ENCODE measurements around the gene CATSPERE. TPM values are rescaled to one million over a fixed set of nuclear protein-coding genes. Genes with fewer than 3 reads are reported as not detected.
"Not testable (repeated sequence)": the region's sequence is repeated elsewhere in the genome, so short reads cannot be mapped to it uniquely, and the experiment has no call there.

CATSPERE gene
- total RNA-seq, 1 donor from 2014 or later, result 0.39 TPM

DNA sequence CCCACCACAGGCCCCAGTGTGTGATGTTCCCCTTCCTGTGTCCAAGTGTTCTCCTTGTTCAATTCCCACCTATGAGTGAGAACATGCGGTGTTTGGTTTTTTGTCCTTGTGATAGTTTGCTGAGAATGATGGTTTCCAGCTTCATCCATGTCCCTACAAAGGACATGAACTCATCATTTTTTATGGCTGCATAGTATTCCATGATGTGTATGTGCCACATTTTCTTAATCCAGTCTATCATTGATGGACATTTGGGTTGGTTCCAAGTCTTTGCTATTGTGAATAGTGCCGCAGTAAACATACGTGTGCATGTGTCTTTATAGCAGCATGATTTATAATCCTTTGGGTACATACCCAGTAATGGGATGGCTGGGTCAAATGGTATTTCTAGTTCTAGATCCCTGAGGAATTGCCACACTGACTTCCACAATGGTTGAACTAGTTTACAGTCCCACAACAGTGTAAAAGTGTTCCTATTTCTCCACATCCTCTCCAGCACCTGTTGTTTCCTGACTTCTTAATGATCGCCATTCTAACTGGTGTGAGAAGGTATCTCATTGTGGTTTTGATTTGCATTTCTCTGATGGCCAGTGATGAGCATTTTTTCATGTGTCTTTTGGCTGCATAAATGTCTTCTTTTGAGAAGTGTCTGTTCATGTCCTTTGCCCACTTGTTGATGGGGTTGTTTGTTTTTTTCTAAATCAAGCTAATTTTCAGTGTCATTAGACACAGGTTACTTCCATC lies 200.7 kb downstream of the CATSPERE start:
- not testable (repeated sequence) for DNase-seq (ENCODE audit: low read depth in 2 of 2)

DNA sequence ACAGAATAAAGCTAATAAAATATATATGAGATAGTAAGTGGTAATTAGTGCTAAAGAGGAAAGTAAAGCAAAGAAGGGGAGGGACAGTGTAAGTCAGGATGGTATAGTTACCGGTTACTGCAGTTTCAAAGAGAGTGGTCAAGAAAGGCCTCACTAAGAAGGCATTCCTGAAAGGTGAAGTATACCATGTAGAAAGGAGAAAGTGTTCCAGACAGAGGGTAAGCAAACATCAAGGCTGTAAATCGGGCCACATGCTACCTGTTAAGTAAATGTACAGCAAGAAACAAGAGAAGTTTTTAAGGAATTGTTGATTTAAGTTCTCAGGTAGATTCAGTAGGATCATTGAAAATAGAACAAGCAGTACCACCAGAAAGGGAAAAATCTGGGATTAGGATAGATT lies 201.5 kb downstream of the CATSPERE start:
- no peak for DNase-seq (ENCODE audit: low read depth in 2 of 2)

DNA sequence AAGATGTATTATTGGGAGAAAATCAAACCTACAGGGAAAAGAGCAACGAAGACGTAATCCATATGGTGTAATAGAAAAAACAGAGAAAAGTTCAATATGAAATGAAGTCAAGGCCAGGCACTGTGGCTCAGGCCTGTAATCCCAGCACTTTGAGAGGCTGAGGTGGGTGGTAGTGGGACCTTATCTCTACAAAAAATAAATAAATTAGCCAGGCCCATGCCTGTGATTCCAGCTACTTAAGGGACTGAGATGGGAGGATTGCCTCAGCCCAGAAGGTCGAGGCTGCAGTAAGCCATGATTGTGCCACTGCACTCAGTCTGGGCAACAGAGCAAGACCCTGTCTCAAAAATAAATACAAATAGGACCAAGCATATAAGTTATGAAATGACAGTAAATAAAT lies 203.3 kb downstream of the CATSPERE start:
- no peak for DNase-seq (ENCODE audit: low read depth in 2 of 2)

DNA sequence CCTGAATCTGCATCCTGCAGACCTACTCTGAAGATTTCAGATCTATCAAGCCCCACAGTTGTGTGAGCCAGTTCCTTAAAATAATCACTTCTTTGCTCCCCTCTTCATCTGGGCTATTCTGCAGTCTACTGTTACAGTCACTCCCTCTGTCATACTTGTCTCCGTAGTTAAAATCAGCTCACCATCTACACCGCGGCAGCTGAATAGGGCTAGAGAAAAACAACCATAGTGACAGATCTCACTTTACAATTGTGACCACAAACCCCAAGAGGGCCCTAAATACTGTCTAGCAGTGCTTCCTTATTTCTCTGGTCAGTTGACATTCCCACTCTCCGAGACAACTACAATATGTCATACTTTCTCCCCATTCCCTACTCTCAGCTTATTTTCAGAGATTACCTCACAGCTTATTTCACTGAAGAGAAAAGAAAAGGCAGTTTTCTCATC lies 204.7 kb downstream of the CATSPERE start:
- DNase-seq (ENCODE audit: low read depth in 2 of 2), result no peak

DNA sequence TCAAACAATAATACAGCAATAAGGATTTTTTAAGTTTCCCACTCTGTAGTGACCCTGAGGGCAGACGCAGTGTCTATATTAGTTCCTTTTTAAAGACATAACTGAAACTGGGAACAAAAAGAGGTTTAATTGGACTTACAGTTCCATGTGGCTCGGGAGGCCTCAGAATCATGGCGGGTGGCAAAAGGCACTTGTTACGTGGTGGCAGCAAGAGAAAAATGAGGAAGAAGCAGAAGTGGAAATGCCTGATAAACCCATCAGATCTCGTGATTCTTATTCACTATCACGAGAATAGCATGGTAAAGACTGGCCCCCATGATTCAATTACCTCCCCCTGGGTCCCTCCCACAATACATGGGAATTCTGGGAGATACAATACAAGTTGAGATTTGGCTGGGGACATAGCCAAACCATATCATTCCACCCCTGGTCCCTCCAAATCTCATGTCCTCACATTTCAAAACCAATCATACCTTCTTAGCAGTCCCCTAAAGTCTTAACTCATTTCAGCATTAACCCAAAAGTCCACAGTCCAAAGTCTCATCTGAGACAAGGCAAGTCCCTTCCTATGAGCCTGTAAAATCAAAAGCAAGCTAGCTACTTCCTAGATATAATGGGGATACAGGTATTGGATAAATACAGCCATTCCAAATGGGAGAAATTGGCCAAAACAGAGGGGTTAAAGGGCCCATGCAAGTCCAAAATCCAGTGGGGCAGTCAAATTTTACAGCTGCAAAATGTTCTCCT lies 205.8 kb downstream of the CATSPERE start:
- not testable (repeated sequence) for DNase-seq (ENCODE audit: low read depth in 2 of 2)

DNA sequence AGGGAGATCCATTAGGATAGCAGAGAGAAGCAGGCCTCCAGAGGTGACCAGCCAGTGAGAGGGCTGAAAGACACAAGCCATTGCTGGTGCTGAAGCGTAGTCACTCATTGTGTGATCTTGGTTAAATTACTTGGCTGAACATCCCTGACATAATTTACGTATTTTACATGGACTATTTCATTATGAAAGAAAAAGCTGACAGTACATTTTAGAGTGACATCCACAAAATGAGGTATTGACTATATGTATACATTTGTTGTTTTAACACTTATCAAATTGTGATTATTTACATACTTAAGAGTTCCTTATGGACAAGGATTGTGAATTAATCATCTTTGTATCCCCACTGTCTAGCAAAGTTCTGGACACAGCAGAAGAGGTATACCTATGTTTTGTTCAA lies 206.7 kb downstream of the CATSPERE start:
- no peak for DNase-seq (ENCODE audit: low read depth in 2 of 2)

DNA sequence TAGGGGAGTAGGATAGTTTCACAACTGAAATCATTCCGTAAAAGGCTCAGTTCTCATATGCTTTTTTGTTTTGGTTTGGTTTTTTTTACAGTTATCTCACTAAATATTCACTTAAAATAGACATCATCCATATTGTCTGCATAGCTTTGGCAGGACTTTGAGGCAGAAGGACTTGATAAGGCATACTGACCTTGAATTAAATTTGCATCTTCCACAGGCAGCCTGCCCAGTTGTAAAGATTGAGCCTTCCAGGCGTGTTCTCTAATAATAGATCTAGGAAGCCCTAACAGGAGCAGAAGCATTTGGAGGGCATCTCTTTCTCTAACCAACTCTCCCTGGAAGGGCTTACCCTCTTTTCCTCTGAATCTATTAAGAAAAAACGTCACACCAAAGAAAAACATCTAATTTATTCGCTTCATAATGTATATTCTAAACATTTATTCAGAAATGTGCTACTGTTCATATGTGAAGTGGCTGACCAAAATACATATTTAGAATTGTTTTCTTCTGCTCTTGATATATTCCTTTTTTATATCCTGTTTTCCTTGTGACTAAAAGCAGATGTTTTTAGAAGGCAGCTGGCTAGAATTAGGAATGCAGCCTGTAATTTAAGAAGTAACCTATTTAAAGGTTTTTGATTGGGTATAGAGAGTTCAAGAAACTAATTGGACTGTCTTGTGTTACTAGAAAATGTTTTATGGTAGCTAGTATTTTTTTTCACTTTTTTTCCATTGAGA lies 212.0 kb downstream of the CATSPERE start:
- DNase-seq (ENCODE audit: low read depth in 2 of 2), result no peak

DNA sequence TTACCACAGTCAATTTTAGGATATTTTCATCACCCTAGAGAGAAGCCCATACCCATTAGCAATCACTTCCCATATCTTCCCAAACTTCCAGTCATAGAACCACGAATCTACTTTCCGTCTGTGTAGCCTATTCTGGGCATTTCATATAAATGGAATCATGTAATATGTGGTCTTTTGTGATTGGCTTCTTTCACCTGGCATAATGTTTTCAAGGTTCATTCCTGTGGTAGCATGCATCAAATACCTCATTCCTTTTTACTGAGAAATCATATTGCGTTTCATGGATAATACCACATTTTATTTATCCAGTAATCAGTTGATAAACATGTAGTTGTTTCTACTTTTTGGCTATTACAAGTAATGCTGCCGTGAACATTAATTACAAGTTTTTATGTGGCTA lies 213.4 kb downstream of the CATSPERE start:
- no peak for DNase-seq (ENCODE audit: low read depth in 2 of 2)

DNA sequence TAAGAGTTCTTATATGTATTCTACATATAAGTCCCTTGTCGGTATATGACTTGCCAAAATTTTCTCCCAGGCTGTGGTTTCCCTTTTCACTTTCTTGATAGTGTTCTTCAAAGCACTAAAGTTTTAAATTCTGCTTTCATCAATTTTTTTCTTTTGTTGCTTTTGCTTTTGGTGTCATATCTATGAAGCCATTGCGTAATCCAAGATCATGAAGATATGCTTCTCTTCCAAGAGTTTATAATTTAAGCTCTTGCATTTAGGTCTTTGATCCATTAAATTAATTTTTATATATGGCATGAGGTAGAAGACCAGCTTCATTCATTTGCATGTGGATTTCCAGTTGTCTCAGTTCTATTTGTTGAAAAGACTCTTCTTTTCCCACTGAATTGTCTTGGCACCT lies 214.1 kb downstream of the CATSPERE start:
- DNase-seq (ENCODE audit: low read depth in 2 of 2), result no peak

DNA sequence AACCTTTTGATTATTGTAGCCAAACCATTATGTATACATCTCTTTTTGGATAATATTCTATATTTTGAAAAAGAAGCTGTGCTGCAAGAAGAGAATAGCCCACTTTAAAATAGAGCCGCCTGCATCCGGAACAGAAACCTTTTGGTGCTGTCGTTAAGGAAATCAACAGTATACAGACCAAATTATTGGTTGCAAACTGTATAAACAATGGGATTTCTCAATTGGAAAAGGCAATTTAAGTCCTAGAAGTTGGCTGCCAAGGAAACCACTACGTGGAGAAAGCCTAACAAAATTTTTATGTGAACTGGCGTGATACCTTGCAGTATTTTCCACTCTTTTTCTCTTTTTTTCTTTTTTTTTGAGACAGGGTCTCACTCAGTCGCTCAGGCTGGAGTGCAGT lies 217.6 kb downstream of the CATSPERE start:
- peak; percentile 28 to 49 for DNase-seq (ENCODE audit: low read depth in 2 of 2)

DNA sequence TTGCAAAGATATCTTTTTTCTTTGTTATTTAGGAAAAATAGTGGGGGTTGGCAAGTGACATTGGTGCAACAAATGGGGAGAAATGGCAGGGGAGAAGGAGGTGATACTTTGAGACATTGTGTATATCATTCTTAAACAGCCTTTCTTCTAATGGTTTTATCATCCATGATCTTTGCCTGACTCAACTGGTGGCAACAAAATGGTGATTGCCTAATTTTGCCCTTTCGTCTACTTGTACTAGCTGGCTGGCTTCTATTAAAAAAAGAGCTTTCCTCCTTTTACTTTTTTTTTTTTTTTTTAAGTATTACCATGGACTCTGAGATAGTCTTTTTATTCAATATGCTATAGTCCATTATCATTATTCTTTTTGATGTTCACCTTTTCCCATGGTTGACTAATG lies 219.6 kb downstream of the CATSPERE start:
- no peak for DNase-seq (ENCODE audit: low read depth in 2 of 2)

DNA sequence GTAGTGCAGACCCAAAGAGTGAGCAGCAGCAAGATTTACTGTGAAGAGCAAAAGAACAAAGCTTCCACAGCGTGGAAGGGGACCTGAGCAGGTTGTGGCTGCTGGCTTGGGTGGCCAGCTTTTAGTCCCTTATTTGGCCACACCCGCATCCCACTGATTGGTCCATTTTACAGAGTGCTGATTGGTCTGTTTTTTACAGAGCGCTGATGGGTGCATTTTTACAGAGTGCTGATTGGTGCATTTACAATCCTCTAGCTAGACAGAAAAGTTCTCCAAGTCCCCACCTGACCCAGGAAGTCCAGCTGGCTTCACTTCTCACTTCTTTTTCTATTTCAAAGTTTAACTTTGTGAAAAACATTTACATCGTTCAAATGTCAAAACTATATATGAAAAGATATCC lies 221.0 kb downstream of the CATSPERE start:
- DNase-seq (ENCODE audit: low read depth in 2 of 2), result not testable (repeated sequence)

Other genes with a start within 250 kb of the CATSPERE start
- 61.0 and 68.1 TPM in 2 replicates for gene ADSS2, start 9.4 kb upstream of the CATSPERE start, total RNA-seq
- gene DESI2, start 191.9 kb downstream of the CATSPERE start, total RNA-seq, result 43.9 and 45.3 TPM in 2 replicates